H1 (cell line): Measurements from ENCODE around the gene PCBP4. TPM values are rescaled to one million over a fixed set of nuclear protein-coding genes. Genes with fewer than 3 reads are reported as not detected.

Experiments used
- CTCF ChIA-PET: fragments of 300-600 bp; sonication (Branson Sonifier 250); formaldehyde crosslinking; loops from one replicate; lab custom pipeline; 2021; ENCODE audit not compliant: partially characterized antibody; lab: Charles Lee
- POLR2A ChIA-PET: fragments of 300-600 bp; sonication (Branson Sonifier 250); formaldehyde crosslinking; loops from one replicate; lab custom pipeline; 2021; ENCODE audit warnings: inconsistent platforms; ENCODE audit not compliant: partially characterized antibody; lab: Charles Lee
- DNase-seq, 2 experiments: peaks; one replicate each; pipeline versions ENCODE4 v3.0.0 to v3.0.0-alpha.2; 2010 to 2022; ENCODE audit warnings: low spot score in 2 of 2, low read depth in 1 of 2, mixed read lengths in 1 of 2
- FAIRE-seq: peaks from 2 replicates; lab custom pipeline; 2011; peaks lifted over from hg19 to GRCh38; lab: Jason Lieb, UNC
- H2AFZ ChIP-seq: 2 replicates; pipeline ENCODE4 v1.8.1; 2012; ENCODE audit warnings: low read length, inconsistent platforms
- H2AK5ac ChIP-seq: 2 replicates; pipeline ENCODE4 v1.6.1; 2013; ENCODE audit warnings: low read depth, low read length
- H2BK120ac ChIP-seq: replicated peaks from 2 replicates; pipeline ENCODE3; 2013; ENCODE audit warnings: low read depth, low read length, inconsistent platforms
- H2BK12ac ChIP-seq: 2 replicates; pipeline ENCODE4 v1.6.1; 2013; ENCODE audit warnings: low read depth, low read length
- H2BK15ac ChIP-seq: 2 replicates; pipeline ENCODE4 v1.6.1; 2013; ENCODE audit warnings: low read length
- H2BK20ac ChIP-seq: 2 replicates; pipeline ENCODE4 v1.6.1; 2013; ENCODE audit warnings: low read length
- H2BK5ac ChIP-seq: 2 replicates; pipeline ENCODE4 v1.6.1; 2013; ENCODE audit warnings: low read depth, low read length
- H3K14ac ChIP-seq: 2 replicates; pipeline ENCODE4 v1.6.1; 2013; ENCODE audit warnings: inconsistent platforms; ENCODE audit not compliant: insufficient read length
- H3K18ac ChIP-seq: 2 replicates; pipeline ENCODE4 v1.6.1; 2013; ENCODE audit warnings: low read length; ENCODE audit errors: extremely low read depth
- H3K23ac ChIP-seq: 2 replicates; pipeline ENCODE4 v1.6.1; 2013; ENCODE audit warnings: inconsistent platforms; ENCODE audit not compliant: insufficient read length
- H3K23me2 ChIP-seq: 2 replicates; pipeline ENCODE4 v1.6.1; 2013; ENCODE audit warnings: low read depth, low read length
- H3K27ac ChIP-seq: 2 replicates; pipeline ENCODE4 v1.6.1; 2011; ENCODE audit warnings: low read depth, low read length, inconsistent platforms
- H3K27me3 ChIP-seq, 4 experiments: replicated peaks in 1 of 4; 1 replicate in 1 of 4; 2 replicates in 3 of 4; pipeline versions ENCODE4 v1.6.1 to v1.8.1; 2011 to 2013; ENCODE audit warnings: low read length in 3 of 4, mild to moderate bottlenecking in 3 of 4, inconsistent platforms in 2 of 4, mixed read lengths in 2 of 4, moderate library complexity in 1 of 4; ENCODE audit not compliant: control insufficient read depth in 3 of 4, insufficient read depth in 3 of 4; ENCODE audit errors: extremely low read depth in 1 of 4
- H3K36me3 ChIP-seq, 4 experiments: 2 replicates each; pipeline versions ENCODE4 v1.6.1 to v1.8.1; 2011 to 2013; ENCODE audit warnings: mild to moderate bottlenecking in 4 of 4, low read length in 3 of 4, moderate library complexity in 2 of 4, control low read depth in 1 of 4, inconsistent platforms in 1 of 4; ENCODE audit not compliant: insufficient read depth in 4 of 4, control insufficient read depth in 2 of 4
- H3K4ac ChIP-seq: replicated peaks from 2 replicates; pipeline ENCODE3; 2013; ENCODE audit warnings: low read length, low read depth, mixed read lengths, inconsistent platforms; ENCODE audit not compliant: insufficient read length
- H3K4me1 ChIP-seq, 4 experiments: replicated peaks in 1 of 4; 1 replicate in 1 of 4; 2 replicates in 3 of 4; pipeline versions ENCODE4 v1.6.1 to v1.8.1; 2011 to 2013; ENCODE audit warnings: low read length in 3 of 4, inconsistent platforms in 2 of 4, mixed read lengths in 1 of 4; ENCODE audit not compliant: insufficient read depth in 4 of 4, control insufficient read depth in 3 of 4
- H3K4me2 ChIP-seq, 2 experiments: 2 replicates each; pipeline versions ENCODE4 v1.6.1 to v1.8.1; 2011 to 2013; ENCODE audit warnings: low read depth in 2 of 2, low read length in 2 of 2, control low read depth in 1 of 2, inconsistent platforms in 1 of 2, mild to moderate bottlenecking in 1 of 2; ENCODE audit not compliant: insufficient read depth in 1 of 2
- H3K4me3 ChIP-seq, 4 experiments: fragments of 200-600, 300-600 bp in 1 of 4; sonication (generic), shearing (Covaris generic), sonication (Bioruptor Twin) in 1 of 4; 2 replicates each; pipeline versions ENCODE4 v1.5.1 to v1.8.1; 2011 to 2016; ENCODE audit warnings: low read length in 4 of 4, low read depth in 3 of 4, control low read depth in 2 of 4, inconsistent platforms in 2 of 4, mild to moderate bottlenecking in 2 of 4, mixed read lengths in 1 of 4, moderate library complexity in 1 of 4; ENCODE audit not compliant: insufficient read depth in 2 of 4; ENCODE audit errors: extremely low read depth in 1 of 4
- H3K56ac ChIP-seq: replicated peaks from 2 replicates; pipeline ENCODE3; 2013; ENCODE audit warnings: low read depth, mild to moderate bottlenecking, mixed read lengths, low read length, inconsistent platforms; ENCODE audit not compliant: insufficient read length
- H3K79me1 ChIP-seq: 2 replicates; pipeline ENCODE4 v1.6.1; 2013; ENCODE audit warnings: low read depth, low read length, control low read depth
- H3K79me2 ChIP-seq, 2 experiments: 2 replicates each; pipeline versions ENCODE4 v1.6.1 to v1.8.1; 2012 to 2013; ENCODE audit warnings: low read length in 2 of 2, mild to moderate bottlenecking in 2 of 2, inconsistent platforms in 1 of 2; ENCODE audit not compliant: insufficient read depth in 2 of 2, control insufficient read depth in 1 of 2
- H3K9ac ChIP-seq, 4 experiments: replicated peaks in 1 of 4; 1 replicate in 1 of 4; 2 replicates in 3 of 4; pipeline versions ENCODE4 v1.6.1 to v1.8.1; 2011 to 2013; ENCODE audit warnings: low read depth in 3 of 4, low read length in 3 of 4, control low read depth in 2 of 4, mild to moderate bottlenecking in 2 of 4, moderate library complexity in 2 of 4, inconsistent platforms in 1 of 4; ENCODE audit errors: extremely low read depth in 1 of 4
- H3K9me3 ChIP-seq, 2 experiments: 2 replicates each; pipeline versions ENCODE4 v1.6.1 to v1.8.1; 2012 to 2013; ENCODE audit warnings: mild to moderate bottlenecking in 2 of 2, moderate library complexity in 2 of 2, control low read depth in 1 of 2, inconsistent platforms in 1 of 2, low read depth in 1 of 2, low read length in 1 of 2, mixed read lengths in 1 of 2; ENCODE audit not compliant: insufficient read depth in 2 of 2
- H4K20me1 ChIP-seq, 2 experiments: replicated peaks in 1 of 2; 2 replicates each; pipeline versions ENCODE3 to v1.8.1; 2011 to 2013; ENCODE audit warnings: inconsistent platforms in 2 of 2, low read length in 2 of 2, mild to moderate bottlenecking in 1 of 2; ENCODE audit not compliant: insufficient read depth in 2 of 2, control insufficient read depth in 1 of 2
- H4K5ac ChIP-seq: 2 replicates; pipeline ENCODE4 v1.6.1; 2013; ENCODE audit warnings: low read length, low read depth, mixed read lengths, inconsistent platforms; ENCODE audit not compliant: insufficient read length
- H4K8ac ChIP-seq: 2 replicates; pipeline ENCODE4 v1.8.0; 2013; ENCODE audit warnings: mild to moderate bottlenecking, moderate library complexity, low read length, inconsistent platforms; ENCODE audit not compliant: insufficient read depth; ENCODE audit errors: extremely low read depth
- H4K91ac ChIP-seq: replicated peaks from 2 replicates; pipeline ENCODE3; 2013; ENCODE audit warnings: low read length, mixed read lengths, inconsistent platforms; ENCODE audit not compliant: insufficient read length
- BRCA1 ChIP-seq: IDR thresholded peaks from 2 replicates; pipeline ENCODE4 v1.6.1; 2012; ENCODE audit warnings: low read depth, low read length, improper control_type of control experiment
- CTBP2 ChIP-seq: IDR thresholded peaks from 2 replicates; pipeline ENCODE4 v1.7.0; 2011; ENCODE audit warnings: borderline replicate concordance, mild to moderate bottlenecking, moderate library complexity, mixed read lengths, low read length; ENCODE audit not compliant: insufficient read depth, insufficient read length
- EGR1 ChIP-seq: IDR thresholded peaks from 2 replicates; pipeline ENCODE4 v1.6.1; 2011; ENCODE audit warnings: low read depth, low read length, borderline replicate concordance
- EP300 ChIP-seq, 2 experiments: IDR thresholded peaks; 1 replicate in 1 of 2; 2 replicates in 1 of 2; pipeline ENCODE4 v1.6.1; 2011 to 2012; ENCODE audit warnings: low read depth in 2 of 2, low read length in 2 of 2, mild to moderate bottlenecking in 2 of 2, borderline replicate concordance in 1 of 2, inconsistent platforms in 1 of 2, moderate library complexity in 1 of 2
- GTF2F1 ChIP-seq: IDR thresholded peaks from 2 replicates; pipeline ENCODE4 v1.6.1; 2012; ENCODE audit warnings: low read depth, low read length, improper control_type of control experiment, borderline replicate concordance
- KDM1A ChIP-seq: fragments of 200-600, 300-600 bp; sonication (generic); IDR thresholded peaks from 2 replicates; pipeline ENCODE4 v1.7.1; 2016; ENCODE audit warnings: mild to moderate bottlenecking, low read length, borderline replicate concordance
- SP4 ChIP-seq: IDR thresholded peaks from 2 replicates; pipeline ENCODE4 v1.6.1; 2012; ENCODE audit warnings: low read length, inconsistent platforms
- TAF1 ChIP-seq: IDR thresholded peaks from 2 replicates; pipeline ENCODE4 v1.6.1; 2011; ENCODE audit warnings: mild to moderate bottlenecking, low read depth, low read length
- WGBS, 2 experiments: shearing (Covaris generic) in 1 of 2; methylation state at CpG; one replicate each; pipeline versions ENCODE4 v1.1.6 to v1.1.7; 2013 to 2015; ENCODE audit warnings: low lambda C conversion rate in 2 of 2, mixed read lengths in 2 of 2, inconsistent platforms in 1 of 2, low coverage in 1 of 2, missing lambda C conversion rate in 1 of 2; ENCODE audit not compliant: insufficient replicate concordance in 2 of 2, insufficient coverage in 1 of 2, insufficient read length in 1 of 2; ENCODE audit errors: extremely low coverage in 1 of 2, missing lambda C conversion rate in 1 of 2; 5-methylcytosine and 5-hydroxymethylcytosine counted together
- long read RNA-seq, 2 experiments: library from RNA in 1 of 2; library from capped mRNA in 1 of 2; stranded (forward); transcript quantifications; one replicate each; pipeline ENCODE4 v2.0.0, GENCODE V29; 2021; ENCODE audit warnings: inconsistent platforms in 1 of 2
- polyA minus RNA-seq, 3 experiments: library from RNA; depleted of rRNA, polyadenylated mRNA; stranded (reverse); fragments of >200 nt; gene quantifications; 1 replicate in 2 of 3; 2 replicates in 1 of 3; pipeline ENCODE4 v1.2.3, GENCODE V29; 2011
- polyA plus RNA-seq, 7 experiments: library from polyadenylated mRNA; depleted of rRNA in 3 of 7; stranded (reverse) in 5 of 7; unstranded in 2 of 7; fragments of >200 nt in 5 of 7; fragments of 200-250 nt in 2 of 7; gene quantifications; 1 replicate in 5 of 7; 2 replicates in 1 of 7; 4 replicates in 1 of 7; pipeline versions ENCODE4 v1.2.1 to v1.2.3, GENCODE V29; 2011 to 2013; ENCODE audit warnings: missing spikeins in 2 of 7, mixed read lengths in 2 of 7
- total RNA-seq: library from RNA; stranded (reverse); fragmentation: NEBNext Ultra II Directional; extraction: Animal tissue kit (Norgen Biotek cat#: 25700); gene quantifications from 2 replicates; pipeline ENCODE4 v1.2.1, GENCODE V29; 2021

PCBP4 gene
- 16.4 and 19.6 TPM in 2 replicates for total RNA-seq
- polyA plus RNA-seq (2011; rRNA removed) = 34.1 and 51.2 TPM in 2 replicates
- 41.2 TPM for polyA plus RNA-seq (2011; cell fraction: cytosol; rRNA removed)
- polyA plus RNA-seq (2011; cell fraction: nucleus; rRNA removed) = 89.0 TPM
- 15.1 to 28.4 TPM (median 24.5 TPM) in 4 replicates for polyA plus RNA-seq (2012, experiment 1 of 2)
- polyA plus RNA-seq (2012, experiment 2 of 2) = 20.6 TPM
- 12.3 TPM for polyA plus RNA-seq (2013, experiment 1 of 2)
- 12.9 TPM for polyA plus RNA-seq (2013, experiment 2 of 2)
- polyA minus RNA-seq (2011; rRNA and poly(A)+ RNA removed) = 12.4 and 14.2 TPM in 2 replicates
- 13.5 TPM for polyA minus RNA-seq (2011; cell fraction: cytosol; rRNA and poly(A)+ RNA removed)
- polyA minus RNA-seq (2011; cell fraction: nucleus; rRNA and poly(A)+ RNA removed) = 15.1 TPM
- long read RNA-seq, experiment 1, partial matches to known transcripts = 4 of 10 reads
- long read RNA-seq, experiment 1, other reads (novel, unspliced or antisense) = 5 of 10 reads
- long read RNA-seq, experiment 2 = 0 reads

DNA sequence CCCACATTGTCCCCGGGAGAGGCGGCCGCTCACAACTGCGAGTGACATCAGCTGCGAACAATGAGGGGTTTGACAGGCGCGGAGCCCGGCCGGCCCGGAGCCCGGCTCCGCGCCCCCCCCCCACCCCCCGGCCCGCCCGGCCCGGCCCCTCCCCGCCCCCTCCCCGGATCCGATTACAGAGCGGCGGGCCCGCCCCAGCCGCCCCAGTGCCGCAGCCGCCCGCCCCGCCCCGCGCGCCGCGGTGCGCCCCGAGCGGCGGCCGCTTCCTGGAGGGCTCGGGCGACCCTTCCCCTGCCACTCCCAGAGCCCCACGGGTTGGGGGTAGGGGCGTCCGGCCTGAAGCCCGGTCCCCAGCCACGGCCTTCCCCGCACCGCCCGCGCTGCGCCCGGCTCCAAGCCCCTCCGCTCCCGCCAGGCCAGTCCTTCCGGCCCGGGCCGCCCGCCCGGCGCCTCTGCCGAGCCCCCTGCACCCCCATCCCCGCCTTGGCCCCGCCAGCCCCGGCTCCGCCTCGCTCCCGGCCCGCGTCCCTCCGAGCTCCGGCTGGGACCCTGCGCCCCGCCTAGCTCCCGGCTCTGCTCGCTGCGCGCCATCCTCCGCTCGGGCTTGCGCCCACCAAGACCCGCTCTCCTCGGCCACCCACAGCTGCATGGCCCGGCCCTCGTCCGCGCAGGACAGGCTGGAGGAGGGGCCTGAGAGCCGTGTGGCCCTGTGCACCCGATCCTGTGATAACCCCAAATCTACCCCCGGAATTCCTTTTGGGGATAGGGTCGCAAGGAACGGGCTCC, at the start of gene PCBP4:
TSS of gene PCBP4 (minus strand) at position 71 of the 786 bp plus-strand sequence. CDS start 6,214 bp downstream, outside the sequence.
- Histone ChIP-seq H4K8ac (peak within 1 kb of the TSS; percentile 96), H2BK20ac (0 out of 2 replicates have a peak within 1 kb of the TSS, but pooled peaks have one; percentile 61), H4K91ac (peak within 1 kb of the TSS; percentile 99), H3K56ac (peak within 1 kb of the TSS; percentile 73), H3K4me3 (peak within 1 kb of the TSS; percentile 57 to 90 (median 73)), H3K23ac (peak within 1 kb of the TSS; percentile 32), H4K20me1 (peaks cover 0 to 6% of the 10 kb centered on the region in 2 experiments), H3K9me3 (no peaks in the 10 kb centered on the region), H4K5ac (peak within 1 kb of the TSS; percentile 27), H3K36me3 (no peaks in the 10 kb centered on the region), H3K9ac (peak within 1 kb of the TSS in 3 of 4 experiments; percentile 83 to 86 (median 86); a peak in 6 of 7 replicates), H3K14ac (no peak within 1 kb of the TSS), H2AK5ac (peak within 1 kb of the TSS; percentile 82; the same call in 1 of the 2 replicates), H3K27me3 (peaks cover 0 to 13% (median 2%) of the 10 kb centered on the region in 4 experiments; a peak in 5 of 7 replicates), H2BK15ac (peak within 1 kb of the TSS; percentile 83), H3K4me2 (peak within 1 kb of the TSS; percentile 85 to 90), H3K18ac (peak within 1 kb of the TSS; percentile 90), H3K4ac (peak within 1 kb of the TSS; percentile 99), H3K4me1 (peaks cover 12 to 42% (median 33%) of the 10 kb centered on the region in 4 experiments), H3K79me1 (no peaks in the 10 kb centered on the region), H2BK5ac (peak within 1 kb of the TSS; percentile 49), H3K27ac (peak within 1 kb of the TSS; percentile 54), H3K23me2 (peaks cover 9% of the 10 kb centered on the region; the same call in 1 of the 2 replicates), H2AFZ (no peak within 1 kb of the TSS), H3K79me2 (no peaks in the 10 kb centered on the region), H2BK12ac (peak within 1 kb of the TSS; percentile 85), H2BK120ac (peak within 1 kb of the TSS; percentile 66)
- ChIA-PET POLR2A (interaction anchor here (0.6 to 29.3 kb wide), 14 partner anchors 9 to 453 kb away, joined by 3 to 923 read pairs (median 4); partner anchors contain the start of genes ABHD14A, ABHD14B, ACY1 and DUSP7), CTCF (interaction anchor here (0.7 to 10.5 kb wide), 6 partner anchors 10 to 253 kb away, joined by 3 to 66 read pairs (median 4); partner anchors contain the start of genes ACY1, GPR62, PARP3 and RRP9)
- peak in 1 of 2 experiments; percentile 77 for DNase-seq
- FAIRE-seq = no peak
- 0% methylated on average over 29 of the region's 90 CpGs; no CpG with 5 or more reads in 1 of the 2 experiments for WGBS, 2 experiments
- TF ChIP-seq TAF1 (0 out of 2 replicates have a peak, but pooled peaks have one; percentile 34), GTF2F1 (no peak), EP300 (IDR thresholded peaks at IDR 0.05; ENCODE audit: borderline replicate concordance in 1 of 2, low read depth in 2 of 2, low read length in 2 of 2) (no peak), EGR1 (no peak), CTBP2 (no peak), BRCA1 (no peak), KDM1A (no peak), SP4 (no peak)
